HG03565 (cell line): Measurements from ENCODE around the gene PTCD2.

Experiments used
- ATAC-seq: cut with Tn5 transposase; IDR thresholded peaks from one replicate; pipeline ENCODE4 v1.9.1; 2021; ENCODE audit warnings: mild to moderate bottlenecking, moderate library complexity; ENCODE audit not compliant: unreplicated experiment

The PTCD2 gene

DNA sequence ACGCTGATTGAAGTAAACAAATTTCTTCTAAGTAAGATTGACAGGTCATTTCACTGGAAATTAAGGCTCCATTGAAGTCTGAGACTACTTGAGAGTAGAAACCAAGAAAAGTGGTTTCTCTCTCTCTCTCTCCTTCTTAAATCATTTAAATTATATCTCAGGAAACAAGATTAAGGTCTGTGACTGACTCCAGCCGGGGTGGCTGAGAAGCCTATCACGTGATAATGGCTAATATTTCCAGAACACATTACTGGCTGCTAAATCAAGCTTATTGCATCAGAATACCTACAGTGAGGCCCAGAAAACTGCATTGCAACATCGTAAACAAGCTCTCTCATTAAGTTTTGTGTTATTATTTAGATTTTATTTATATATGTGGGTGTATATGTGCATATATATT, 88.4 kb downstream of the PTCD2 start:
- ATAC-seq: no peak

DNA sequence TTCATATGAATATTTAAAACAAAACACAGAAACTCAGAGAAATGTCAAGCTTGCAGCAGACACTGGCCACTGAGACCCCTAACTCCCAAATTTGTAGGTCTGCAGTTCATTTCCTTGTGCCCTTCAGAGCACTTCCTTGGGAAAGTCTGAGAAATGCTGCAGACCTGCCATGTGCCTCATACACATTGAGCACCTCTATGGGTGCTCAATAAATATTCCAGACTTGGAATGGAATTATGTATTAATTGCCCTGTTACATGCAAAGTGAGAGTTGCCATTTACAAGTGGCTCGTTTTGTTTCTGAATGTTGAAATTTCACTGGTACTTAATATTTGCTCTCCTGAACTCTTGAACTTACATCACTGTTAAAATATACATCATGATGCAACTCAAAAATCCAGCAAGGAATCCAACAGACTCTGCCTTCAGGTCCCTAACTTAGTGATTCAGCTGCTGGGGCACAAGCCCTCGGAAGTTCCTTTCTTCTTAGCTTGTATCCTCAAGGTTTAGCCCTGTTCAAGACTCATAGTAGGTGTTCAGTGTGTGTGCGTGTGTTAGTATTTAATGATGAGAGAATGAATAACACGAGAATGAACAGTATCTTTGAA, 90.6 kb downstream of the PTCD2 start:
- ATAC-seq: no peak

DNA sequence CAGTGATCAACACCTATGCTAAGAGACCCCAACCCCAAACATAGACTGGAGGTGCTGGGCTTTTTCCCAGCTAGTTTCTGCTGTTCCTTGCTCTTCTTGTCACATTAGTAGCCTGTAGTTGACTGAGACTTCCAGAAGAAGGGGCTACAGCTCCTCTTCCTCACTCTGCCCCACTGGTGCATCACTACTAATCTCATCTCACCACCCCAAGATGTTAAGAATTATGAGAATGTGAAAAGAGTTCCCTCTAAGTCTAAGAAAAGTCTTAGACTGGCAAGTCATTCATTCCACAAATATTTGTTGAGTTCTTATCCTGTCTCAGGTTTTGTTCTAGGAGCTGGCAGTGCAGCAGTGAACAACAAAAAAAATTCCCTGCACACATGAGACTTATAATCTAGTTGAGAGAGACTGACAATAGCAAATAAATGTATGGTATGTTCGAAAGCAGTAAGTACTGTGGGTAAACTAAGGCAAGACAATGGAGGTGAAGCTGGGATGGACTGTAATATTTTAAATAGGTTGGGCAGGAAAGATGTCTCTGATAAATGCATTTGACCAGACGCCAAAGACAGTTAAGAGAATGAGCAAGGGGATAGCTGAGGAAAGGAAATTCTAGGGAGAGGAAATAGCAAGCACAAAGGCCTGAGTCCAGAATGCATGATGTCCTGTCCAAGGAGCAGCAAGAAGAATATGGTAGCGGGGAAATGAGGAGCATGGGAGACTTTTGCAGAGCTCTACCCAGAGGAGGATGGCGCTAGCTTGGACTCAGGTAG, 92.3 kb downstream of the PTCD2 start:
- ATAC-seq: no peak

DNA sequence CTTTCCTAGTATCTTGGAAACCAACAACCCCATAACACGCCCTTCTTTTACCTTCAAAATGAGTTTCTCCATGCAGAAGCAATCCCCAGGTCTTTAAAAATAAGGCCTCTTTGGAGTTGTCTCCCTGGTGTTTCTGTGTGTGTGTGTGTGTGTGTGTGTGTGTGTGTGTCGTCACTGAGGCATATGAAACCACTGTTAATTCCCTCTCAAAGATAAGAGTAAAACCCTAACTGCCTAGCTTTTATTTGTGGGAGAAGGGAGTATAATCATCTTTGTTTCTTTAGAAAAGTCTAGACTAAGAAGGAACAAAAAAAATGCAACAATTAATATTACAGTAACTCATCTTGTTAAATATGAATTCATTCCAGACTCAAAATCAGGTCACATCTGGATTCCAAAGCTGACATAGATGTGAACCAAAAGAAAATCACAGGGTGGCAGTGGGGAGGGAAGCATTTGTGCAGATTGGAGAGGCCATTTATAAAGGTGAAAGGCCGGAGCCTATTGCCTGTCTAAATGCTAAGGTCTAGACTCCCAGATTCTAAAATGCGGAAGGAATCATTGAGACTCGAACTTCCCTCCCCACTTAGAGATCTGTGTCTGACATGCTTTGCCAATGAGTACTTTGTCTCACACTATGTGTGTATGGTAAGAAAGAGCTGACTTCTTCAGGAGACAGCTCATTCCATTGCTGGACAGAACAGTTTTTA, 95.6 kb downstream of the PTCD2 start:
- no peak for ATAC-seq

DNA sequence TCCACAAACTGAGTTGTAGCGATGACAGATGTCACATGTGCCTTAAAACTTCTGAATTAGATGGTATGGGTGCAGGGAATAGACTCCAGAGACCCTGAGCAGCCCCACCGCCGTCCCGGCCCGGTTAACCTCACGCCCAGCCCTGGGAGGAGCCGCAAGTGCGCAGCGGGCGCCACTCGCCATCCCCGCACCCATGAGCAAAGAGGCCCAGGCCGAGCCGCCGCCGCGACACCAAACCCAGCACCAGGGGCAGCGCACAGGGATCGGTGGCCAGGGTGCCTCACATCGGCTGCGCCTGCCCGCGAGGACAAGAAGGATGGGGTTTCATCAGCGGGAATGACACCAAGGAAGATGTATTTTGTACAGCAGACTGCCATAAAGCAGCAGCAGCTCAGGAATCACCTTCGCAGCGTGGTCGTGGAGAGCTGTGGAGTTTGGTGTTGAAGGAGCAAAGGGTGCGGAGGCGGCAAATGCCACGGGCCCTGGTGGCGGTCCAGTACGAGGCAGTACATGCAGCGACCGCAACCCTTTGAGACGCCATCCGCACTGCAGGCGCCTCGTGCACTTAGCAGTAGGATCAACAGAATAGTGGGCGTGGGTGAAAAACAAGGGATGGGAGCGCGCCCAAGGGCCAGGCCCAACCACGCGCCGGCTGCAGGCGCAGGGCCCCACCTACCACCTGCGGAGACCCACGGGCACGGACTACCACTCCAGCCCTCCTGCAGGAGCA, 97.3 kb downstream of the PTCD2 start:
- ATAC-seq: no peak
